ENCODE data around the gene RPS2.
A peak's percentile ranks its signal among the peaks of the same experiment; 100 is the strongest.
"Not testable (repeated sequence)": the region's sequence is repeated elsewhere in the genome, so short reads cannot be mapped to it uniquely, and the experiment has no call there.

Gene RPS2

GRCh38 chr16:1941162-1942046 is 23.2 kb downstream of the RPS2 start:
- no peak for DNase-seq (ENCODE audit: low spot score)

GRCh38 chr16:1940273-1941161 is 24.1 kb downstream of the RPS2 start:
- no peak for DNase-seq (ENCODE audit: low spot score)

- DNase-seq (ENCODE audit: low spot score): not testable (repeated sequence)
These were observed 24.8 kb downstream of the RPS2 start for GRCh38 chr16:1939833-1940232.

GRCh38 chr16:1938910-1939309 is 25.7 kb downstream of the RPS2 start:
- no peak for DNase-seq (ENCODE audit: low spot score)

- no peak for DNase-seq (ENCODE audit: low spot score)
These were observed 26.3 kb downstream of the RPS2 start for GRCh38 chr16:1938316-1938715.

GRCh38 chr16:1936945-1937479 is 27.6 kb downstream of the RPS2 start:
- no peak for DNase-seq (ENCODE audit: low spot score)

GRCh38 chr16:1933097-1933661 is 31.4 kb downstream of the RPS2 start:
- DNase-seq (ENCODE audit: low spot score): no peak

GRCh38 chr16:1932050-1933028 is 32.3 kb downstream of the RPS2 start:
- DNase-seq (ENCODE audit: low spot score): peak; percentile 58

GRCh38 chr16:1930338-1930720 is 34.3 kb downstream of the RPS2 start:
- no peak for DNase-seq (ENCODE audit: low spot score)

- DNase-seq (ENCODE audit: low spot score): peak; percentile 99
These were observed 34.9 kb downstream of the RPS2 start for GRCh38 chr16:1929578-1930337.

GRCh38 chr16:1929105-1929504 is 35.5 kb downstream of the RPS2 start:
- peak; percentile 64 for DNase-seq (ENCODE audit: low spot score)

- DNase-seq (ENCODE audit: low spot score): no peak
These were observed 38.4 kb downstream of the RPS2 start for GRCh38 chr16:1926271-1926670.

GRCh38 chr16:1924095-1924494 is 40.5 kb downstream of the RPS2 start:
- no peak for DNase-seq (ENCODE audit: low spot score)

- DNase-seq (ENCODE audit: low spot score): peak; percentile 78
These were observed 41.2 kb downstream of the RPS2 start for GRCh38 chr16:1923299-1924034.

GRCh38 chr16:1922357-1922756 is 42.3 kb downstream of the RPS2 start:
- DNase-seq (ENCODE audit: low spot score): no peak

- no peak for DNase-seq (ENCODE audit: low spot score)
These were observed 43.9 kb downstream of the RPS2 start for GRCh38 chr16:1920727-1921171.

GRCh38 chr16:1920122-1920521 is 44.5 kb downstream of the RPS2 start:
- DNase-seq (ENCODE audit: low spot score): not testable (repeated sequence)

- no peak for DNase-seq (ENCODE audit: low spot score)
These were observed 45.2 kb downstream of the RPS2 start for GRCh38 chr16:1919327-1919998.
